ENCODE measurements around the gene IL17RE.

IL17RE gene

GRCh38 chr3:9955611-9956352, 53.1 kb downstream of the IL17RE start:
- no peak for DNase-seq

DNA sequence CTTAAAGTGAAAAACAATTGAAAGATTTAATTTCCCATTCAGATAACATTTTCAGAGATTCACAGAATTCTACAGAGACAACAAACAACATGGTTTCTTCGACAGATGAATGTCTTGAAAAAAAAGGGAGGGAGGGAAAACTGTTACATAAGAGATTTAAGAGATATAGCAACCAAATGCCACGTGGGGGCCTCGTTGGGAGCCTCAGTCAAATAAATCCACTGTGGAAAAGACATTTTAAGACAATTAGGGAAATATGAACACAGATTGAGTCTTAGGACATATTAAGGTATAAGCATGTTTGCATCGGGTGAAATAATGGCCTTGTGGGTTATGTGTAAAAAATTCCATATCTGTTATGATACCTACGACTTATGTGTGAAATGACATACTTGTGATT, 54.6 kb downstream of the IL17RE start:
- DNase-seq = no peak

DNA sequence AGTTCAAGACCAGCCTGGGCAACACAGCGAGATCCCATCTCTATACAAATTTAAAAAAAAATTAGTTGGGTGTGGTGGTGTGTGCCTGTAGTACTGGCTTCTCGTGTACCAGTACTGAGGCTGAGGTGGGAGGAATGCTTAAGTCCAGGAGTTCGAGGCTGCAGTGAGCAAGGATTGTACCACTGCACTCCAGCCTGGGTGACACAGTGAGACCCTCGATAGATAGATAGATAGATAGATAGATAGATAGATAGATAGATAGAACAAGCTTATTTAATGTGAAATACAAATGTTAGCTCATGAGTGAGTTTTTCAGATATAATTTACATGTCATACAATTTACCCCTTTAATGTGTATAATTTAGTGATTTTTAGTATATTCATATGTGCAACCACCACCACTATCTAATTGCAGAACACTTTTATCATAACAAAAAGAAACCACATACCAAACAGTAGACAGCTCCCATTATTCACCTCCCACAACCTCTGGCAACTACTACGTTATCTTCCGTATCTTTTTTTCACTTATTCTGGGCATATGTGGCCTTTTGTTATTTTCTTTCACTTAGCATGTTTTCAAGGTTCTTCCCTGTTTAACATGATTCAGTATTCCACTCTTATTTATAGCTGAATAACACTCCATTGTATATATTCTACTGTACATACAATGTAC, 62.7 kb downstream of the IL17RE start:
- DNase-seq = no peak

Data from NCI-H526 treated with DMSO at 0.1 percent for 48 hours (cell line).